ENCODE results near the gene RAD51B.

Gene RAD51B

GRCh38 chr14:68671909-68672308, 852.3 kb downstream of the RAD51B start:
- CTCF ChIA-PET = interaction anchor here (0.9 kb wide), 1 partner anchor 117 kb away, joined by 5 read pairs; no protein-coding TSS in a partner anchor
- no peak for TF ChIP-seq CTCF (conservative IDR thresholded peaks at IDR 0.05; ENCODE audit: low read depth)
- POLR2A ChIA-PET (ENCODE audit: low non-redundant PET) = no interaction called here

GRCh38 chr14:68672609-68673285, 853.2 kb downstream of the RAD51B start:
- POLR2A ChIA-PET (ENCODE audit: low non-redundant PET) = no interaction called here
- CTCF ChIA-PET = interaction anchor here (0.6 to 0.9 kb wide), 2 partner anchors 116 to 191 kb away, joined by 4 to 5 read pairs; no protein-coding TSS in a partner anchor
- DNase-seq (ENCODE audit: low spot score) = no peak
- H3K27ac ChIP-seq = no peak overlapping the region
- TF ChIP-seq CTCF (conservative IDR thresholded peaks at IDR 0.05; ENCODE audit: low read depth) = no peak

More at GRCh38 chr14:68671909-68672308, 852.3 kb downstream of the RAD51B start:
- DNase-seq (ENCODE audit: low spot score) = no peak
- no peak overlapping the region for H3K27ac ChIP-seq

- POLR2A ChIA-PET (ENCODE audit: low non-redundant PET) = no interaction called here
- TF ChIP-seq CTCF (conservative IDR thresholded peaks at IDR 0.05; ENCODE audit: low read depth) = no peak
- CTCF ChIA-PET = interaction anchor here (0.6 kb wide), 1 partner anchor 192 kb away, joined by 4 read pairs; no protein-coding TSS in a partner anchor
- H3K27ac ChIP-seq = no peak overlapping the region
- no peak for DNase-seq (ENCODE audit: low spot score)
These were observed 853.9 kb downstream of the RAD51B start for GRCh38 chr14:68673464-68673863.

GRCh38 chr14:68674538-68675232, 855.1 kb downstream of the RAD51B start:
- no peak for DNase-seq (ENCODE audit: low spot score)
- no peak for TF ChIP-seq CTCF (conservative IDR thresholded peaks at IDR 0.05; ENCODE audit: low read depth)
- H3K27ac ChIP-seq = peak overlapping the region; percentile 92
- ChIA-PET POLR2A (ENCODE audit: low non-redundant PET) (interaction anchor here (0.6 kb wide), 1 partner anchor 478 kb away, joined by 3 read pairs; the partner anchor contains the start of gene DCAF5), CTCF (no interaction called here)

- H3K27ac ChIP-seq = peak overlapping the region; percentile 92; the same call in 1 of the 2 replicates
- no peak for DNase-seq (ENCODE audit: low spot score)
- CTCF ChIA-PET = interaction anchor here (1.6 kb wide), 1 partner anchor 21 kb away, joined by 3 read pairs; no protein-coding TSS in a partner anchor
- POLR2A ChIA-PET (ENCODE audit: low non-redundant PET) = interaction anchor here (0.6 kb wide), 1 partner anchor 478 kb away, joined by 3 read pairs; the partner anchor contains the start of gene DCAF5
- no peak for TF ChIP-seq CTCF (conservative IDR thresholded peaks at IDR 0.05; ENCODE audit: low read depth)
These were observed 855.6 kb downstream of the RAD51B start for GRCh38 chr14:68675233-68675577.

GRCh38 chr14:68676511-68676943, 856.9 kb downstream of the RAD51B start:
- ChIA-PET POLR2A (ENCODE audit: low non-redundant PET) (interaction anchor here (0.7 to 0.9 kb wide), 2 partner anchors 12 to 113 kb away, joined by 5 to 6 read pairs; no protein-coding TSS in a partner anchor), CTCF (interaction anchor here (0.5 to 1.6 kb wide), 6 partner anchors 9 to 113 kb away, joined by 3 to 6 read pairs (median 3); no protein-coding TSS in a partner anchor)
- no peak for TF ChIP-seq CTCF (conservative IDR thresholded peaks at IDR 0.05; ENCODE audit: low read depth)
- H3K27ac ChIP-seq = peak overlapping the region; percentile 92
- peak; percentile 84 for DNase-seq (ENCODE audit: low spot score)

All from RWPE1 (cell line).